Sigmoid colon (tissue), 4 donors: ENCODE data around the gene TLNRD1.

Experiments
- CTCF ChIP-seq, 4 experiments: fragments of 450-650 bp in 3 of 4; fragments of 200-600 bp in 1 of 4; IDR thresholded peaks; one replicate each; pipeline ENCODE4 v1.5.1; 2016 to 2019; ENCODE audit warnings: antibody characterized with exemption in 4 of 4, mild to moderate bottlenecking in 3 of 4, moderate library complexity in 2 of 4
- EP300 ChIP-seq, 4 donors: sonication (generic); formaldehyde crosslinking; IDR thresholded peaks; one replicate each; pipeline ENCODE4 v1.6.1; 2017; ENCODE audit warnings: antibody characterized with exemption in 4 of 4
- POLR2A ChIP-seq, 2 donors: fragments of 450-650 bp; IDR thresholded peaks; one replicate each; pipeline ENCODE4 v1.6.1; 2016; ENCODE audit warnings: antibody characterized with exemption in 2 of 2, mild to moderate bottlenecking in 2 of 2, moderate library complexity in 2 of 2
- POLR2AphosphoS5 ChIP-seq, 4 donors: sonication (generic); formaldehyde crosslinking; IDR thresholded peaks; one replicate each; pipeline ENCODE4 v1.6.1; 2017; ENCODE audit warnings: antibody characterized with exemption in 4 of 4

- no peak for TF ChIP-seq POLR2A (IDR thresholded peaks at IDR 0.05)
- TF ChIP-seq CTCF (IDR thresholded peaks at IDR 0.05), result no peak
- TF ChIP-seq EP300 (IDR thresholded peaks at IDR 0.05), result no peak
- no peak for TF ChIP-seq POLR2AphosphoS5 (IDR thresholded peaks at IDR 0.05)
Observed at GRCh38 chr15:81015621-81016488, 15.1 kb downstream of the TLNRD1 start.
